ENCODE measurements around the gene CTAG2. TPM values are rescaled to one million over a fixed set of nuclear protein-coding genes. Genes with fewer than 3 reads are reported as not detected.
"Not testable (repeated sequence)": the region's sequence is repeated elsewhere in the genome, so short reads cannot be mapped to it uniquely, and the experiment has no call there.

Gene CTAG2
- total RNA-seq = not detected

- H3K4me3 ChIP-seq; intact Hi-C loops (cut with DNase I); DNase-seq (ENCODE audit: extremely low spot score in 2 of 2); H3K9me3 ChIP-seq; H3K36me3 ChIP-seq; H3K4me1 ChIP-seq; H3K27me3 ChIP-seq; H3K27ac ChIP-seq: not testable (repeated sequence)
Measured at GRCh38 chrX:154653413-154653812, at the start of gene CTAG2. TSS of gene CTAG2 (minus strand) at chrX:154653579. CDS start at chrX:154653515, 64 bp downstream.

- no peak for DNase-seq (ENCODE audit: extremely low spot score in 2 of 2)
- no peaks in the 10 kb centered on the region for H3K4me1 ChIP-seq
- no peaks in the 10 kb centered on the region for H3K27me3 ChIP-seq
- H3K27ac ChIP-seq = no peak overlapping the region
- intact Hi-C loops (cut with DNase I) = no loop called here
- no peak for TF ChIP-seq CTCF (IDR thresholded peaks at IDR 0.05)
- no peak for TF ChIP-seq POLR2AphosphoS5 (IDR thresholded peaks at IDR 0.05; ENCODE audit: insufficient read depth in 1 of 2, low read depth in 1 of 2)
- TF ChIP-seq POLR2A (IDR thresholded peaks at IDR 0.05) = no peak
- H3K9me3 ChIP-seq = no peaks in the 10 kb centered on the region
- H3K4me3 ChIP-seq = no peak overlapping the region
- H3K36me3 ChIP-seq = no peaks in the 10 kb centered on the region
Measured at GRCh38 chrX:154698630-154699248, 45.4 kb upstream of the CTAG2 start.

- no peaks in the 10 kb centered on the region for H3K9me3 ChIP-seq
- no peaks in the 10 kb centered on the region for H3K36me3 ChIP-seq
- H3K27me3 ChIP-seq = no peaks in the 10 kb centered on the region
- H3K27ac ChIP-seq = no peak overlapping the region
- DNase-seq (ENCODE audit: extremely low spot score in 2 of 2) = no peak
- H3K4me1 ChIP-seq = no peaks in the 10 kb centered on the region
- intact Hi-C loops (cut with DNase I) = no loop called here
- no peak for TF ChIP-seq CTCF (IDR thresholded peaks at IDR 0.05)
- TF ChIP-seq POLR2AphosphoS5 (IDR thresholded peaks at IDR 0.05; ENCODE audit: insufficient read depth in 1 of 2, low read depth in 1 of 2) = no peak
- TF ChIP-seq POLR2A (IDR thresholded peaks at IDR 0.05) = no peak
- no peak overlapping the region for H3K4me3 ChIP-seq
Measured at GRCh38 chrX:154696676-154697045, 43.3 kb upstream of the CTAG2 start.

- H3K36me3 ChIP-seq = no peaks in the 10 kb centered on the region
- no peaks in the 10 kb centered on the region for H3K9me3 ChIP-seq
- H3K27me3 ChIP-seq = no peaks in the 10 kb centered on the region
- H3K27ac ChIP-seq = no peak overlapping the region
- intact Hi-C loops (cut with DNase I) = no loop called here
- no peaks in the 10 kb centered on the region for H3K4me1 ChIP-seq
- H3K4me3 ChIP-seq = no peak overlapping the region
- no peak for DNase-seq (ENCODE audit: extremely low spot score in 2 of 2)
- TF ChIP-seq POLR2A (IDR thresholded peaks at IDR 0.05) (no peak), POLR2AphosphoS5 (IDR thresholded peaks at IDR 0.05; ENCODE audit: insufficient read depth in 1 of 2, low read depth in 1 of 2) (no peak), CTCF (IDR thresholded peaks at IDR 0.05) (no peak)
Measured at GRCh38 chrX:154695911-154696675, 42.7 kb upstream of the CTAG2 start.

- no peaks in the 10 kb centered on the region for H3K9me3 ChIP-seq
- no peaks in the 10 kb centered on the region for H3K27me3 ChIP-seq
- intact Hi-C loops (cut with DNase I) = no loop called here
- H3K27ac ChIP-seq = no peak overlapping the region
- no peaks in the 10 kb centered on the region for H3K4me1 ChIP-seq
- no peak overlapping the region for H3K4me3 ChIP-seq
- no peaks in the 10 kb centered on the region for H3K36me3 ChIP-seq
- TF ChIP-seq POLR2AphosphoS5 (IDR thresholded peaks at IDR 0.05; ENCODE audit: insufficient read depth in 1 of 2, low read depth in 1 of 2) (no peak), POLR2A (IDR thresholded peaks at IDR 0.05) (no peak), CTCF (IDR thresholded peaks at IDR 0.05) (no peak)
- no peak for DNase-seq (ENCODE audit: extremely low spot score in 2 of 2)
Measured at GRCh38 chrX:154693394-154693793, 40.0 kb upstream of the CTAG2 start.

- H3K27ac ChIP-seq; H3K4me1 ChIP-seq; intact Hi-C loops (cut with DNase I); H3K9me3 ChIP-seq; DNase-seq (ENCODE audit: extremely low spot score in 2 of 2); H3K36me3 ChIP-seq; H3K27me3 ChIP-seq; H3K4me3 ChIP-seq: not testable (repeated sequence)
Measured at GRCh38 chrX:154690438-154690837, 37.1 kb upstream of the CTAG2 start.

GRCh38 chrX:154672084-154672483 is 18.7 kb upstream of the CTAG2 start:
- intact Hi-C loops (cut with DNase I) = not testable (repeated sequence)

GRCh38 chrX:154670848-154671247 is 17.5 kb upstream of the CTAG2 start:
- H3K4me3 ChIP-seq; H3K27me3 ChIP-seq; H3K36me3 ChIP-seq; H3K4me1 ChIP-seq; H3K27ac ChIP-seq; H3K9me3 ChIP-seq; intact Hi-C loops (cut with DNase I); DNase-seq (ENCODE audit: extremely low spot score in 2 of 2): not testable (repeated sequence)

More at GRCh38 chrX:154672084-154672483, 18.7 kb upstream of the CTAG2 start:
- not testable (repeated sequence) for H3K4me3 ChIP-seq; H3K27ac ChIP-seq; DNase-seq (ENCODE audit: extremely low spot score in 2 of 2); H3K36me3 ChIP-seq; H3K9me3 ChIP-seq; H3K27me3 ChIP-seq; H3K4me1 ChIP-seq

Measured in vagina (tissue), 2 donors.